A673 (cell line): ENCODE data around the gene BRSK1. TPM values are rescaled to one million over a fixed set of nuclear protein-coding genes. Genes with fewer than 3 reads are reported as not detected.

ENCODE experiments used
- BruUV-seq: library from RNA; stranded (reverse); fragments of 400-500 nt; replicated peaks from 2 replicates; lab custom pipeline; 2021; lab: Mats Ljungman, UMichigan
- CTCF ChIA-PET: fragments of 300-600 bp; sonication (Branson Sonifier 250); formaldehyde crosslinking; loops from one replicate; lab custom pipeline; 2022; ENCODE audit warnings: antibody characterized with exemption; lab: Charles Lee
- POLR2A ChIA-PET: fragments of 300-600 bp; sonication (Branson Sonifier 250); formaldehyde crosslinking; loops from one replicate; lab custom pipeline; 2022; ENCODE audit warnings: antibody characterized with exemption; ENCODE audit not compliant: low non-redundant PET; lab: Charles Lee
- DNase-seq: peaks from one replicate; pipeline ENCODE4 v3.0.0-alpha.2; 2015; ENCODE audit warnings: low spot score
- H3K27ac ChIP-seq: fragments of 200-600 bp; sonication (generic); 2 replicates; pipeline ENCODE4 v1.5.1; 2016; ENCODE audit warnings: mixed run types, low read depth, mild to moderate bottlenecking, mixed read lengths, antibody characterized with exemption, low read length; ENCODE audit not compliant: poor library complexity, severe bottlenecking
- H3K27me3 ChIP-seq: fragments of 200-600 bp; sonication (generic); replicated peaks from 2 replicates; pipeline ENCODE4 v1.6.1; 2017; ENCODE audit warnings: mixed run types, low read depth, mild to moderate bottlenecking, mixed read lengths, antibody characterized with exemption, low read length; ENCODE audit not compliant: insufficient read depth, poor library complexity
- H3K36me3 ChIP-seq: fragments of 200-600 bp; sonication (generic); 2 replicates; pipeline ENCODE4 v1.6.1; 2016; ENCODE audit warnings: mixed run types, mild to moderate bottlenecking, mixed read lengths, antibody characterized with exemption, low read length; ENCODE audit not compliant: insufficient read depth, poor library complexity, severe bottlenecking
- H3K4me1 ChIP-seq: fragments of 200-600 bp; sonication (generic); 2 replicates; pipeline ENCODE4 v1.6.1; 2017; ENCODE audit warnings: mixed run types, mild to moderate bottlenecking, mixed read lengths, antibody characterized with exemption, low read length; ENCODE audit not compliant: insufficient read depth, poor library complexity, severe bottlenecking
- H3K4me3 ChIP-seq: fragments of 200-600 bp; sonication (generic); 2 replicates; pipeline ENCODE4 v1.5.1; 2016; ENCODE audit warnings: low read depth, mixed run types, mild to moderate bottlenecking, mixed read lengths, low read length; ENCODE audit not compliant: poor library complexity, severe bottlenecking
- H3K9me3 ChIP-seq: fragments of 200-600 bp; sonication (generic); 2 replicates; pipeline ENCODE4 v1.6.1; 2016; ENCODE audit warnings: mixed run types, low read depth, mild to moderate bottlenecking, mixed read lengths, antibody characterized with exemption, low read length; ENCODE audit not compliant: poor library complexity, severe bottlenecking
- CTCF ChIP-seq: fragments of 300-800, 200-600 bp; sonication (generic); conservative IDR thresholded peaks from 2 replicates; pipeline ENCODE4 v1.5.1; 2017; ENCODE audit warnings: low read depth, mild to moderate bottlenecking, antibody characterized with exemption, low read length, moderate library complexity, mixed read lengths
- EZH2 ChIP-seq: fragments of 200-600 bp; sonication (generic); IDR thresholded peaks from 2 replicates; pipeline ENCODE4 v1.6.1; 2017; ENCODE audit warnings: borderline replicate concordance, low read depth, mild to moderate bottlenecking, mixed read lengths, antibody characterized with exemption, low read length; ENCODE audit not compliant: poor library complexity, severe bottlenecking
- intact Hi-C: fragments of 100-400 bp; cut with micrococcal nuclease; formaldehyde crosslinking; loops from one replicate; pipeline ENCODE4 v1.10.0; 2022; ENCODE audit not compliant: unreplicated experiment
- total RNA-seq: library from RNA; stranded (reverse); gene quantifications from 2 replicates; pipeline ENCODE4 v1.2.3, GENCODE V29; 2021

The BRSK1 gene
- total RNA-seq, 1 experiment from 2014 or later: 30.5 TPM

- Histone ChIP-seq H3K4me3 (no peak overlapping the region), H3K9me3 (no peaks in the 10 kb centered on the region), H3K27ac (no peak overlapping the region), H3K4me1 (no peaks in the 10 kb centered on the region), H3K27me3 (no peaks in the 10 kb centered on the region), H3K36me3 (peaks cover 81% of the 10 kb centered on the region)
- CTCF ChIA-PET: interaction anchor here (0.5 kb wide), 1 partner anchor 52 kb away, joined by 4 read pairs; no protein-coding TSS in a partner anchor
- TF ChIP-seq CTCF: no peak
- TF ChIP-seq EZH2: no peak
- DNase-seq: no peak
- no TSS peak for BruUV-seq
- intact Hi-C loops: no loop called here
- POLR2A ChIA-PET: no interaction called here
These were observed 43.1 kb upstream of the BRSK1 start for GRCh38 chr19:55240713-55241020.

- Histone ChIP-seq H3K36me3 (peaks cover 81% of the 10 kb centered on the region), H3K27me3 (no peaks in the 10 kb centered on the region), H3K4me3 (no peak overlapping the region), H3K9me3 (no peaks in the 10 kb centered on the region), H3K27ac (no peak overlapping the region), H3K4me1 (no peaks in the 10 kb centered on the region)
- ChIA-PET CTCF (interaction anchor here (0.5 kb wide), 1 partner anchor 51 kb away, joined by 4 read pairs; no protein-coding TSS in a partner anchor), POLR2A (no interaction called here)
- intact Hi-C loops: no loop called here
- TF ChIP-seq EZH2 (no peak), CTCF (no peak)
- no peak for DNase-seq
- BruUV-seq: no TSS peak
These were observed 42.5 kb upstream of the BRSK1 start for GRCh38 chr19:55241143-55241934.

- Histone ChIP-seq H3K27ac (no peak overlapping the region), H3K36me3 (peaks cover 77% of the 10 kb centered on the region), H3K4me1 (no peaks in the 10 kb centered on the region), H3K9me3 (no peaks in the 10 kb centered on the region), H3K27me3 (no peaks in the 10 kb centered on the region), H3K4me3 (no peak overlapping the region)
- intact Hi-C loops: no loop called here
- ChIA-PET POLR2A (no interaction called here), CTCF (no interaction called here)
- no peak for TF ChIP-seq EZH2
- no peak for TF ChIP-seq CTCF
- no peak for DNase-seq
- no TSS peak for BruUV-seq
These were observed 41.8 kb upstream of the BRSK1 start for GRCh38 chr19:55241935-55242464.
